SK-N-SH (cell line): Measurements from ENCODE around the gene ARHGAP31. TPM values are rescaled to one million over a fixed set of nuclear protein-coding genes. Genes with fewer than 3 reads are reported as not detected.

Source experiments
- CTCF ChIA-PET: fragments of 300-600, 350-600 bp; formaldehyde crosslinking; extraction: SDS; loops from one replicate; lab custom pipeline; 2021; lab: Yijun Ruan, JAX
- POLR2A ChIA-PET: fragments of 350-600 bp; sonication (Branson Sonifier 250); formaldehyde crosslinking; extraction: SDS; loops from one replicate; lab custom pipeline; 2020; ENCODE audit warnings: antibody characterized with exemption, inconsistent platforms; lab: Yijun Ruan, JAX
- DNase-seq: peaks from one replicate; pipeline ENCODE4 v3.0.0; 2012
- H2AFZ ChIP-seq: fragments of 200-600 bp; sonication (generic); 2 replicates; pipeline ENCODE4 v1.8.1; 2016; ENCODE audit warnings: antibody characterized with exemption, mild to moderate bottlenecking, low read depth
- H3F3A ChIP-seq: fragments of 200-600 bp; sonication (generic); replicated peaks from 2 replicates; pipeline ENCODE3; 2016; ENCODE audit warnings: antibody characterized with exemption, mild to moderate bottlenecking; ENCODE audit not compliant: insufficient read depth
- H3K27ac ChIP-seq, 2 experiments: fragments of 200-500 bp in 1 of 2; fragments of 200-600 bp in 1 of 2; sonication (Bioruptor generic) in 1 of 2; sonication (generic), shearing (Covaris generic) in 1 of 2; 2 replicates each; pipeline versions ENCODE4 v1.5.1 to v1.6.1; 2014 to 2016; ENCODE audit warnings: low read depth in 2 of 2, inconsistent platforms in 1 of 2, low read length in 1 of 2, mild to moderate bottlenecking in 1 of 2, mixed read lengths in 1 of 2
- H3K27me3 ChIP-seq: fragments of 200-600 bp; sonication (generic), shearing (Covaris generic); 2 replicates; pipeline ENCODE4 v1.6.1; 2016; ENCODE audit warnings: mixed run types; ENCODE audit not compliant: insufficient read depth
- H3K36me3 ChIP-seq, 2 experiments: fragments of 200-500 bp in 1 of 2; fragments of 200-600 bp in 1 of 2; sonication (Bioruptor generic) in 1 of 2; sonication (generic) in 1 of 2; replicated peaks in 1 of 2; 2 replicates each; pipeline versions ENCODE3 to v1.5.1; 2014 to 2016; ENCODE audit warnings: low read length in 1 of 2, mild to moderate bottlenecking in 1 of 2; ENCODE audit not compliant: insufficient read depth in 2 of 2, control insufficient read depth in 1 of 2
- H3K4me1 ChIP-seq, 2 experiments: fragments of 200-500 bp in 1 of 2; fragments of 200-600 bp in 1 of 2; sonication (Bioruptor generic) in 1 of 2; sonication (generic), shearing (Covaris generic) in 1 of 2; 2 replicates each; pipeline versions ENCODE4 v1.5.1 to v1.6.1; 2014 to 2016; ENCODE audit warnings: low read depth in 1 of 2, low read length in 1 of 2, mixed run types in 1 of 2; ENCODE audit not compliant: insufficient read depth in 2 of 2, control insufficient read depth in 1 of 2
- H3K4me2 ChIP-seq: fragments of 200-600 bp; sonication (generic), shearing (Covaris generic); 2 replicates; pipeline ENCODE4 v1.6.1; 2017; ENCODE audit warnings: mixed run types
- H3K4me3 ChIP-seq, 2 experiments: fragments of 200-500 bp in 1 of 2; fragments of 200-600 bp in 1 of 2; sonication (Bioruptor generic) in 1 of 2; sonication (generic), shearing (Covaris generic) in 1 of 2; 2 replicates each; pipeline versions ENCODE4 v1.5.1 to v1.8.1; 2014 to 2016; ENCODE audit warnings: low read depth in 2 of 2, inconsistent platforms in 1 of 2, low read length in 1 of 2, mild to moderate bottlenecking in 1 of 2, mixed read lengths in 1 of 2, moderate library complexity in 1 of 2
- H3K79me2 ChIP-seq: fragments of 200-600 bp; sonication (generic); 2 replicates; pipeline ENCODE4 v1.8.1; 2017; ENCODE audit warnings: mild to moderate bottlenecking; ENCODE audit not compliant: insufficient read depth
- H3K9ac ChIP-seq: fragments of 200-600 bp; sonication (generic); 2 replicates; pipeline ENCODE4 v1.6.1; 2017; ENCODE audit warnings: mixed run types
- H3K9me2 ChIP-seq: fragments of 200-600 bp; sonication (generic); 2 replicates; pipeline ENCODE4 v1.6.1; 2017; ENCODE audit warnings: mixed run types
- H3K9me3 ChIP-seq: fragments of 200-600 bp; sonication (generic); 2 replicates; pipeline ENCODE4 v1.6.1; 2017; ENCODE audit warnings: mixed run types, mild to moderate bottlenecking, moderate library complexity
- H4K20me1 ChIP-seq: fragments of 200-600 bp; sonication (generic); 2 replicates; pipeline ENCODE4 v1.6.1; 2017; ENCODE audit warnings: mild to moderate bottlenecking, mixed run types; ENCODE audit not compliant: insufficient read depth
- CHD2 ChIP-seq: fragments of 150-350 bp; IDR thresholded peaks from 2 replicates; pipeline ENCODE4 v1.6.1; 2018; ENCODE audit warnings: low read length; ENCODE audit not compliant: partially characterized antibody
- EZH2phosphoT487 ChIP-seq: fragments of 200-600 bp; sonication (generic); IDR thresholded peaks from 2 replicates; pipeline ENCODE4 v1.6.1; 2017; ENCODE audit warnings: low read depth, mixed run types, mild to moderate bottlenecking, antibody characterized with exemption, moderate library complexity, borderline replicate concordance
- FOXJ3 ChIP-seq: sonication (generic); formaldehyde crosslinking; IDR thresholded peaks from 2 replicates; pipeline ENCODE4 v1.5.1; 2020; ENCODE audit warnings: mild to moderate bottlenecking, missing genetic modification reagents
- FOXM1 ChIP-seq: IDR thresholded peaks from 2 replicates; pipeline ENCODE4 v1.4.0; 2012; ENCODE audit warnings: low read depth, mild to moderate bottlenecking
- GABPA ChIP-seq: IDR thresholded peaks from 2 replicates; pipeline ENCODE4 v1.4.0; 2012; ENCODE audit warnings: low read depth, mild to moderate bottlenecking
- JUND ChIP-seq: IDR thresholded peaks from 2 replicates; pipeline ENCODE4 v1.4.0; 2012
- MXI1 ChIP-seq: IDR thresholded peaks from 2 replicates; pipeline ENCODE4 v1.6.1; 2012; ENCODE audit warnings: mild to moderate bottlenecking, low read depth, low read length, improper control_type of control experiment
- NFIC ChIP-seq: IDR thresholded peaks from 2 replicates; pipeline ENCODE4 v1.4.0; 2012; ENCODE audit warnings: borderline replicate concordance
- NRF1 ChIP-seq: IDR thresholded peaks from 2 replicates; pipeline ENCODE4 v1.6.1; 2012; ENCODE audit warnings: low read depth, mild to moderate bottlenecking, low read length
- POLR2AphosphoS5 ChIP-seq: IDR thresholded peaks from 2 replicates; pipeline ENCODE4 v1.6.1; 2012; ENCODE audit warnings: low read depth, low read length
- RCOR1 ChIP-seq: fragments of 150-350 bp; IDR thresholded peaks from 2 replicates; pipeline ENCODE4 v1.6.1; 2017; ENCODE audit warnings: antibody characterized with exemption, low read length
- SIN3A ChIP-seq: IDR thresholded peaks from 2 replicates; pipeline ENCODE4 v1.6.1; 2012; ENCODE audit warnings: low read depth, mild to moderate bottlenecking, low read length, moderate library complexity, borderline replicate concordance
- TAF1 ChIP-seq: IDR thresholded peaks from 2 replicates; pipeline ENCODE4 v1.6.1; 2012; ENCODE audit warnings: low read depth, mild to moderate bottlenecking, low read length, moderate library complexity, borderline replicate concordance
- TCF12 ChIP-seq: IDR thresholded peaks from 2 replicates; pipeline ENCODE4 v1.4.0; 2012
- TEAD4 ChIP-seq: IDR thresholded peaks from 2 replicates; pipeline ENCODE4 v1.4.0; 2012; ENCODE audit warnings: mild to moderate bottlenecking, borderline replicate concordance; ENCODE audit not compliant: insufficient read depth
- YY1 ChIP-seq: IDR thresholded peaks from 2 replicates; pipeline ENCODE4 v1.4.0; 2012; ENCODE audit warnings: low read depth, mild to moderate bottlenecking
- WGBS: methylation state at CpG from one replicate; pipeline ENCODE4 v1.1.6; 2017; ENCODE audit warnings: low lambda C conversion rate; 5-methylcytosine and 5-hydroxymethylcytosine counted together
- polyA plus RNA-seq, 3 experiments: library from polyadenylated mRNA; depleted of rRNA; stranded (reverse); fragments of >200 nt; gene quantifications; 2 replicates each; pipeline ENCODE4 v1.2.3, GENCODE V29; 2012
- TF ChIP-seq, protein P1 (sequence below): IDR thresholded peaks from 2 replicates; pipeline ENCODE4; 2012

ARHGAP31 gene
- polyA plus RNA-seq, 1 of the 3 experiments (the other 2 are of a cell fraction) = 4.4 TPM

DNA sequence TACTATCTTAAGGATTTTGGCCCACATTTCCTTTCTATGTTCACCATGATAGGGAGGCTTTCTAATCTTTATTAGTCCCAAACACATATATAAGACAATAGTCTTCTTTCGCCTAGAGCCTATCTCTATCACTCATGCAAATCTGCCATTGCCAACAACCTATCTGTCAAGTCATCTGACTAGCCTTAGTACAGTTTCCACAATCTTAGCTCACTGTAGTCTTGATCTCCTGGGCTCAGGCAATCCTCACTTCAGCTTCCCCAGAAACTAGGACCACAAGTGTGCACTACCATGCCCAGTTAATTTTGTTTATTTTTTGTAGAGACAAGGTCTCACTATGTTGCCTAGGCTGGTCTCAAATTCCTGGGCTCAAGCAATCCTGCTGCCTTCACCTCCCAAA is 162.3 kb downstream of the ARHGAP31 start:
- peaks cover 83 to 94% of the 10 kb centered on the region in 2 experiments for H3K36me3 ChIP-seq
- no peak overlapping the region for H2AFZ ChIP-seq
- DNase-seq = no peak
- ChIA-PET POLR2A (no interaction called here), CTCF (no interaction called here)
- H3K27ac ChIP-seq = no peak overlapping the region
- peaks cover 19% of the 10 kb centered on the region; the same call in 1 of the 2 replicates for H4K20me1 ChIP-seq
- H3K4me2 ChIP-seq = no peak overlapping the region
- H3F3A ChIP-seq = peaks cover 4% of the 10 kb centered on the region
- peaks cover 89% of the 10 kb centered on the region for H3K79me2 ChIP-seq
- WGBS = 91% methylated on average over 1 of the region's 1 CpG
- no peaks in the 10 kb centered on the region for H3K27me3 ChIP-seq
- no peaks in the 10 kb centered on the region for H3K9me3 ChIP-seq
- H3K9ac ChIP-seq = no peak overlapping the region
- H3K4me1 ChIP-seq = peaks cover 0 to 2% of the 10 kb centered on the region in 2 experiments; a peak in 2 of 4 replicates
- no peak overlapping the region for H3K4me3 ChIP-seq
- no peak for TF ChIP-seq CHD2
- TF ChIP-seq FOXM1 = no peak
- TF ChIP-seq SIN3A = no peak
- no peak for TF ChIP-seq RCOR1
- TF ChIP-seq POLR2AphosphoS5 = no peak
- TF ChIP-seq YY1 = no peak
- no peak for TF ChIP-seq TAF1
- TF ChIP-seq GABPA = no peak
- no peak for TF ChIP-seq MXI1
- TF ChIP-seq TCF12 = no peak
- TF ChIP-seq, all 33 proteins: peak for 0
- no peaks in the 10 kb centered on the region for H3K9me2 ChIP-seq

DNA sequence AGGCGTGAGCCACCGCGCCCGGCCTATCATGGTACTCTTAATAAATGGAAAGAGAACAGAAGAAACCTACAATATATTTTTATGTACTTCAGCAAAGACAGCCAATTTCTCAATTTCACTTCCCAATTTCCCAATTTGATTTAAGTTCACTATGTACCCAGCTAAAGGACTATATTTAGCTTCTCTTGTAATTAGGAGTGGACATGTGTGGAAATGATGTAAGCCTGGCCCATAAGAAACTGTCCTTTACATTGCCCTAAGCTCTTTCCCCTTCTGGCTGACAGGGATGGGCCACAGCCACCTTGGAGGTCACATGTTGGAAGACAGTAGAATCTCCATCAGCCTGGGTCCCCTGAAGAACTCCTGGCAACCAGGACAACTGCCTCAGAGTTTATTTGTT is 163.1 kb downstream of the ARHGAP31 start:
- ChIA-PET POLR2A (no interaction called here), CTCF (no interaction called here)
- H4K20me1 ChIP-seq = peaks cover 23% of the 10 kb centered on the region; the same call in 1 of the 2 replicates
- H3K36me3 ChIP-seq = peaks cover 85 to 97% of the 10 kb centered on the region in 2 experiments
- H3K27me3 ChIP-seq = no peaks in the 10 kb centered on the region
- H3K9ac ChIP-seq = no peak overlapping the region
- peaks cover 4% of the 10 kb centered on the region for H3F3A ChIP-seq
- DNase-seq = no peak
- TF ChIP-seq, protein P1, sequence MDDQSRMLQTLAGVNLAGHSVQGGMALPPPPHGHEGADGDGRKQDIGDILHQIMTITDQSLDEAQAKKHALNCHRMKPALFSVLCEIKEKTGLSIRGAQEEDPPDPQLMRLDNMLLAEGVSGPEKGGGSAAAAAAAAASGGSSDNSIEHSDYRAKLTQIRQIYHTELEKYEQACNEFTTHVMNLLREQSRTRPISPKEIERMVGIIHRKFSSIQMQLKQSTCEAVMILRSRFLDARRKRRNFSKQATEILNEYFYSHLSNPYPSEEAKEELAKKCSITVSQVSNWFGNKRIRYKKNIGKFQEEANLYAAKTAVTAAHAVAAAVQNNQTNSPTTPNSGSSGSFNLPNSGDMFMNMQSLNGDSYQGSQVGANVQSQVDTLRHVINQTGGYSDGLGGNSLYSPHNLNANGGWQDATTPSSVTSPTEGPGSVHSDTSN = no peak
- TF ChIP-seq FOXJ3 (no peak), JUND (no peak), NRF1 (no peak), MXI1 (no peak), TEAD4 (no peak), NFIC (no peak), EZH2phosphoT487 (no peak), TCF12 (no peak)
- H3K4me1 ChIP-seq = peaks cover 5 to 9% of the 10 kb centered on the region in 2 experiments
- H3K79me2 ChIP-seq = peaks cover 95% of the 10 kb centered on the region
- no peak overlapping the region for H3K4me2 ChIP-seq
- H2AFZ ChIP-seq = no peak overlapping the region
- no peaks in the 10 kb centered on the region for H3K9me3 ChIP-seq
- H3K4me3 ChIP-seq = no peak overlapping the region
- no peak overlapping the region for H3K27ac ChIP-seq
- H3K9me2 ChIP-seq = no peaks in the 10 kb centered on the region
- 80% methylated on average over 4 of the region's 4 CpGs for WGBS
